KMS-11 (cell line): ENCODE measurements around the gene DCP1A.

Experiments
- H2AFZ ChIP-seq: fragments of 200-600 bp; sonication (generic); 2 replicates; pipeline ENCODE4 v1.6.1; 2016; ENCODE audit warnings: antibody characterized with exemption, mixed run types, low read depth
- H3K27ac ChIP-seq: fragments of 200-600 bp; sonication (generic); 2 replicates; pipeline ENCODE4 v1.6.1; 2016; ENCODE audit warnings: mild to moderate bottlenecking, mixed run types
- H3K27me3 ChIP-seq: fragments of 200-600 bp; sonication (generic); 2 replicates; pipeline ENCODE4 v1.6.1; 2017; ENCODE audit warnings: mild to moderate bottlenecking, low read depth, mixed run types, moderate library complexity; ENCODE audit not compliant: insufficient read depth
- H3K36me3 ChIP-seq: fragments of 200-600 bp; sonication (generic); 2 replicates; pipeline ENCODE4 v1.6.1; 2017; ENCODE audit warnings: mild to moderate bottlenecking, mixed run types; ENCODE audit not compliant: insufficient read depth
- H3K4me1 ChIP-seq: fragments of 200-600 bp; sonication (generic); 2 replicates; pipeline ENCODE4 v1.6.1; 2016; ENCODE audit warnings: mild to moderate bottlenecking, low read depth, mixed run types; ENCODE audit not compliant: poor library complexity, severe bottlenecking
- H3K4me2 ChIP-seq: fragments of 200-600 bp; sonication (generic); 2 replicates; pipeline ENCODE4 v1.7.0; 2016; ENCODE audit warnings: mild to moderate bottlenecking, mixed run types
- H3K4me3 ChIP-seq: fragments of 200-600 bp; sonication (generic); IDR thresholded peaks from 2 replicates; pipeline ENCODE4 v1.6.1; 2017; ENCODE audit warnings: low read depth, low read length, mixed read lengths; ENCODE audit not compliant: insufficient read depth
- H3K79me2 ChIP-seq: fragments of 200-600 bp; sonication (generic); 2 replicates; pipeline ENCODE4 v1.6.1; 2016; ENCODE audit warnings: low read depth, mixed run types; ENCODE audit not compliant: insufficient read depth
- H3K9ac ChIP-seq: fragments of 200-600 bp; sonication (generic); 2 replicates; pipeline ENCODE4 v1.6.1; 2016; ENCODE audit warnings: mild to moderate bottlenecking, mixed run types
- H4K20me1 ChIP-seq: fragments of 200-600 bp; sonication (generic); 2 replicates; pipeline ENCODE4 v1.6.1; 2016; ENCODE audit warnings: mild to moderate bottlenecking, mixed run types; ENCODE audit not compliant: insufficient read depth
- CTCF ChIP-seq: fragments of 200-600 bp; sonication (generic); conservative IDR thresholded peaks from 2 replicates; pipeline ENCODE4 v1.6.1; 2017; ENCODE audit warnings: low read depth, mild to moderate bottlenecking, antibody characterized with exemption, low read length, moderate library complexity, mixed read lengths

Gene DCP1A

DNA sequence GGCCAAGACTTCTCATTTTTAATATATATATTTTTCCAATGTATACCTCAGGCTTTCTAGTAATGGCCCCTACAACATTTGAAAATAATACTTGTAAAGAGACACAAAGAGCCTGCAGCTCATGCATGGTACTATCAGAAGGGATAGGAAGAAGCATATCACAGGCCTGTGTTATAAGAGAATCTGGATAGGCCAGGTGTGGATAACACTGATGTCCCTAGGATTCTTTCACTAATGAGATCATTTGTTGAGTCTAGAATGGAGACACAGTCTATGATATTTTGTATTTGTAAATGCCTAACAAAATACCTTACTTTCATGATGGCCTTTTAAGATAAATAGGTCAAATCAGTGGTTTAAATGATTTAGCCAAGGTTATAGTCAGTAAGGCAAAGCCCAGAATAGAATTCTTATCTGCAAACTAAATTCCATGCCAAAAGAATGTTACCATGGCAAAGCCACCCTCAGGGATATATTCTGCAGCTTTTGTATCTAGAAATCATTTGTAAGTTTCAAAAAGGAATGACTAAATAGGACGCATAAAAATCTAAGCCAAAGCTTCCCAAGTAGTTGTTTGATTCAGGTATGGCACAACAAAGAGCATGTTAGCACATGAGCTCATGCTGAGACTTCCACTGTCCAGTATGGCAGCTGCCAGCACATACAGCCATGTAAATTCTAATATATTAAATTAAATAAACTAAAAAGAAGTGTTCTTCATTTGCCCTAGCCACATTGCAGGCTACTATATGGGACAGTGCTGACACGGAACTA lies 10.0 kb downstream of the DCP1A start:
- Histone ChIP-seq H3K36me3 (no peaks in the 10 kb centered on the region), H3K27me3 (no peaks in the 10 kb centered on the region), H3K79me2 (no peaks in the 10 kb centered on the region)

DNA sequence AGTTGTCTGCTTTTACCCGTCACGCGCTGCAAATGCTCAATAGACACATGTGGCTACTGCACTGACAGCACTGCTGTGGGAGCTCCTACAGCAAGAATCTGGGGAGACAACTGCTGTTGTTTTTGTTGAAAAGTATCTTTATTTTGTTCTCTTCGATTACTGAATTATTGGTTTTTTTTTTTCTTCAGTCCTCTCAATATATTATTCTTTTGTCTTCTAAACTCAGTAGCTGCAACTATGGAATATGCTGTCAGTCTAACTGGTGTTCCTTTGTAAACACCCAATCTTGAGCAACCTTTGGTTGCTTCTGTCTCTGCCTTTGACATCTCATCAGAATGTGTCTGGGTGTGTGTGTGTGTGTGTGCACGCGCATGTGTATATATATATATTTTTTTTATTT lies 12.6 kb downstream of the DCP1A start:
- Histone ChIP-seq H3K36me3 (no peaks in the 10 kb centered on the region), H3K27me3 (no peaks in the 10 kb centered on the region), H3K79me2 (no peaks in the 10 kb centered on the region), H3K4me1 (no peaks in the 10 kb centered on the region), H3K9ac (no peak overlapping the region), H3K4me3 (no peak overlapping the region), H2AFZ (no peak overlapping the region), H3K4me2 (no peak overlapping the region), H3K27ac (no peak overlapping the region), H4K20me1 (no peaks in the 10 kb centered on the region)
- no peak for TF ChIP-seq CTCF

More for the DNA sequence above, 10.0 kb downstream of the DCP1A start:
- Histone ChIP-seq H3K4me2 (no peak overlapping the region), H3K9ac (no peak overlapping the region), H3K27ac (no peak overlapping the region), H3K4me1 (no peaks in the 10 kb centered on the region), H3K4me3 (no peak overlapping the region), H4K20me1 (no peaks in the 10 kb centered on the region), H2AFZ (no peak overlapping the region)
- TF ChIP-seq CTCF = no peak

GRCh38 chr3:53331871-53332270 lies 15.5 kb downstream of the DCP1A start:
- Histone ChIP-seq H2AFZ (no peak overlapping the region), H3K4me1 (no peaks in the 10 kb centered on the region), H3K36me3 (no peaks in the 10 kb centered on the region), H3K79me2 (no peaks in the 10 kb centered on the region), H3K27me3 (no peaks in the 10 kb centered on the region), H3K9ac (no peak overlapping the region), H3K27ac (no peak overlapping the region), H4K20me1 (no peaks in the 10 kb centered on the region), H3K4me2 (no peak overlapping the region), H3K4me3 (no peak overlapping the region)
- TF ChIP-seq CTCF = no peak

DNA sequence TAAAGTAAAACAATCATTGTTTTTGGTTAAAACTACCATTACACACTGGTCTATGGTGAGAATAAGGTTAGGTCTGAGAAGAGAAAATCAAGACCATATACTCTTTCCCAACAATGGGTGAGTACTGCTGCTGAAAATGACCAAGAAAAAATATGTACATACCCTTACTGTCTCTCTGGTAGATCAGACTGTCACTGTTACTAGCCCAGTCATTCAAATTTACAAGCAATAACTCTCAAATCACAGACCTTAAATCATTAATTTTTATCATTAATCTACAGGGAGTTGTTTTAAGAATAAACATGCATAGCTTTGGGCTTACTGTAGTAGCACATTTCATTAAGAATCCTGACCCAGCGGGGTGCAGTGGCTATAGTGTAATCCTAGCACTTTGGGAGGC lies 17.4 kb downstream of the DCP1A start:
- Histone ChIP-seq H3K4me3 (no peak overlapping the region), H3K4me2 (no peak overlapping the region), H3K79me2 (no peaks in the 10 kb centered on the region), H3K27ac (no peak overlapping the region), H3K36me3 (no peaks in the 10 kb centered on the region), H2AFZ (no peak overlapping the region), H4K20me1 (no peaks in the 10 kb centered on the region), H3K4me1 (no peaks in the 10 kb centered on the region), H3K9ac (no peak overlapping the region), H3K27me3 (no peaks in the 10 kb centered on the region)
- no peak for TF ChIP-seq CTCF
